Mesendoderm (in vitro differentiated cells): ENCODE measurements around the gene PINK1. TPM values are rescaled to one million over a fixed set of nuclear protein-coding genes. Genes with fewer than 3 reads are reported as not detected.

Experiments
- DNase-seq: peaks from one replicate; pipeline ENCODE4 v3.0.0; 2013
- H2AK5ac ChIP-seq: 2 replicates; pipeline ENCODE4 v1.6.1; 2013; ENCODE audit warnings: low read length, inconsistent platforms
- H2BK120ac ChIP-seq: 2 replicates; pipeline ENCODE4 v1.6.1; 2013; ENCODE audit warnings: low read depth, mild to moderate bottlenecking, low read length, moderate library complexity, mixed read lengths
- H2BK15ac ChIP-seq: replicated peaks from 2 replicates; pipeline ENCODE4 v1.6.1; 2013; ENCODE audit warnings: low read depth, mild to moderate bottlenecking, moderate library complexity
- H2BK5ac ChIP-seq: 2 replicates; pipeline ENCODE4 v1.6.1; 2013; ENCODE audit warnings: low read length, inconsistent platforms
- H3K18ac ChIP-seq: 2 replicates; pipeline ENCODE4 v1.6.1; 2013; ENCODE audit warnings: mild to moderate bottlenecking, low read length, mixed read lengths
- H3K23ac ChIP-seq: one replicate; pipeline ENCODE4 v1.6.1; 2013; ENCODE audit warnings: low read length
- H3K27ac ChIP-seq: 2 replicates; pipeline ENCODE4 v1.5.1; 2013; ENCODE audit warnings: low read depth, mild to moderate bottlenecking, inconsistent platforms, low read length, moderate library complexity
- H3K27me3 ChIP-seq: 2 replicates; pipeline ENCODE4 v1.6.1; 2013; ENCODE audit warnings: low read length, control low read depth, mild to moderate bottlenecking, inconsistent platforms; ENCODE audit not compliant: insufficient read depth, poor library complexity
- H3K36me3 ChIP-seq: 2 replicates; pipeline ENCODE4 v1.6.1; 2013; ENCODE audit warnings: low read length, inconsistent platforms; ENCODE audit not compliant: control insufficient read depth, insufficient read depth
- H3K4ac ChIP-seq: one replicate; pipeline ENCODE4 v1.6.1; 2013; ENCODE audit warnings: low read depth, mild to moderate bottlenecking, low read length, moderate library complexity
- H3K4me1 ChIP-seq: 2 replicates; pipeline ENCODE4 v1.6.1; 2013; ENCODE audit warnings: low read depth, low read length, inconsistent platforms; ENCODE audit not compliant: control insufficient read depth
- H3K4me2 ChIP-seq: 2 replicates; pipeline ENCODE4 v1.6.1; 2013; ENCODE audit warnings: low read length
- H3K4me3 ChIP-seq: 2 replicates; pipeline ENCODE4 v1.5.1; 2013; ENCODE audit warnings: mild to moderate bottlenecking, low read length
- H3K56ac ChIP-seq: one replicate; pipeline ENCODE4 v1.6.1; 2013; ENCODE audit warnings: low read length
- H3K79me1 ChIP-seq: 2 replicates; pipeline ENCODE4 v1.6.1; 2013; ENCODE audit warnings: low read length, inconsistent platforms
- H3K79me2 ChIP-seq: 2 replicates; pipeline ENCODE4 v1.6.1; 2013; ENCODE audit warnings: mild to moderate bottlenecking, low read length; ENCODE audit not compliant: control insufficient read depth, insufficient read depth
- H3K9ac ChIP-seq: 2 replicates; pipeline ENCODE4 v1.6.1; 2013; ENCODE audit warnings: low read length, inconsistent platforms
- H4K5ac ChIP-seq: one replicate; pipeline ENCODE4 v1.6.1; 2013; ENCODE audit warnings: low read length
- H4K8ac ChIP-seq: one replicate; pipeline ENCODE4 v1.6.1; 2013; ENCODE audit warnings: low read depth, mild to moderate bottlenecking, control low read depth, low read length, moderate library complexity
- WGBS: extraction: QIAGEN DNeasy Blood & Tissue Kit; methylation state at CpG from one replicate; pipeline ENCODE4 v1.1.7; 2013; ENCODE audit warnings: low lambda C conversion rate, missing lambda C conversion rate; ENCODE audit not compliant: insufficient coverage; ENCODE audit errors: extremely low coverage; 5-methylcytosine and 5-hydroxymethylcytosine counted together
- polyA plus RNA-seq, 2 experiments: library from polyadenylated mRNA; stranded (reverse); fragments of 200-250 nt; gene quantifications; one replicate each; pipeline ENCODE4 v1.2.3, GENCODE V29; 2013

PINK1 gene
- 51.6 TPM for polyA plus RNA-seq (2013, experiment 1 of 2)
- 51.8 TPM for polyA plus RNA-seq (2013, experiment 2 of 2)

GRCh38 chr1:20633190-20634064, at the start of gene PINK1:
Gene PINK1, plus strand, starts transcription at chr1:20633458. Its CDS starts 91 bp downstream, at chr1:20633549.
- H3K4me2 ChIP-seq = peak within 1 kb of the TSS; percentile 99
- peak within 1 kb of the TSS; percentile 87 for H3K9ac ChIP-seq
- WGBS = no CpG with 5 or more reads among the region's 93 CpGs
- H3K18ac ChIP-seq = peak within 1 kb of the TSS; percentile 86
- H3K4me1 ChIP-seq = peaks cover 2% of the 10 kb centered on the region
- H3K27ac ChIP-seq = peak within 1 kb of the TSS; percentile 95
- peak; percentile 94 for DNase-seq
- no peak within 1 kb of the TSS for H4K8ac ChIP-seq
- H3K27me3 ChIP-seq = no peaks in the 10 kb centered on the region
- no peaks in the 10 kb centered on the region for H3K36me3 ChIP-seq
- no peak within 1 kb of the TSS for H4K5ac ChIP-seq
- no peaks in the 10 kb centered on the region for H3K79me2 ChIP-seq
- peak within 1 kb of the TSS; percentile 92 for H3K4ac ChIP-seq
- H2BK5ac ChIP-seq = peak within 1 kb of the TSS; percentile 76
- H2BK15ac ChIP-seq = no peak within 1 kb of the TSS
- peak within 1 kb of the TSS; percentile 93 for H3K56ac ChIP-seq
- H3K79me1 ChIP-seq = no peaks in the 10 kb centered on the region
- H3K4me3 ChIP-seq = peak within 1 kb of the TSS; percentile 77
- no peak within 1 kb of the TSS for H3K23ac ChIP-seq
- H2BK120ac ChIP-seq = no peak within 1 kb of the TSS
- no peak within 1 kb of the TSS for H2AK5ac ChIP-seq

GRCh38 chr1:20584890-20585289, 48.4 kb upstream of the PINK1 start:
- Histone ChIP-seq H3K27ac (no peak overlapping the region), H3K23ac (no peak overlapping the region), H3K4me2 (no peak overlapping the region), H3K4me1 (peaks cover 8% of the 10 kb centered on the region), H3K56ac (no peak overlapping the region), H3K79me2 (no peaks in the 10 kb centered on the region), H3K18ac (no peak overlapping the region), H3K27me3 (no peaks in the 10 kb centered on the region), H2BK120ac (no peak overlapping the region), H3K4me3 (no peak overlapping the region), H4K5ac (no peak overlapping the region), H2BK15ac (no peak overlapping the region), H4K8ac (no peak overlapping the region), H3K79me1 (no peaks in the 10 kb centered on the region), H3K9ac (no peak overlapping the region), H3K4ac (no peak overlapping the region), H2AK5ac (no peak overlapping the region), H2BK5ac (no peak overlapping the region), H3K36me3 (no peaks in the 10 kb centered on the region)
- WGBS = no CpG with 5 or more reads among the region's 2 CpGs
- peak; percentile 70 for DNase-seq

GRCh38 chr1:20586953-20587660, 46.2 kb upstream of the PINK1 start:
- Histone ChIP-seq H3K4me3 (no peak overlapping the region), H2BK15ac (no peak overlapping the region)
- WGBS = no CpG with 5 or more reads among the region's 10 CpGs

GRCh38 chr1:20587661-20588053, 45.6 kb upstream of the PINK1 start:
- no peak for DNase-seq
- Histone ChIP-seq H3K9ac (no peak overlapping the region), H3K79me2 (no peaks in the 10 kb centered on the region), H2BK5ac (no peak overlapping the region), H3K27me3 (no peaks in the 10 kb centered on the region), H3K18ac (no peak overlapping the region), H2BK120ac (no peak overlapping the region), H3K4me2 (no peak overlapping the region), H4K8ac (no peak overlapping the region), H3K27ac (no peak overlapping the region), H2AK5ac (no peak overlapping the region), H3K36me3 (no peaks in the 10 kb centered on the region), H2BK15ac (no peak overlapping the region), H3K4me1 (peaks cover 17% of the 10 kb centered on the region), H4K5ac (no peak overlapping the region), H3K79me1 (no peaks in the 10 kb centered on the region), H3K4me3 (no peak overlapping the region), H3K56ac (no peak overlapping the region), H3K23ac (no peak overlapping the region), H3K4ac (no peak overlapping the region)
- WGBS = no CpG with 5 or more reads among the region's 2 CpGs

More at GRCh38 chr1:20586953-20587660, 46.2 kb upstream of the PINK1 start:
- Histone ChIP-seq H2AK5ac (no peak overlapping the region), H3K4ac (no peak overlapping the region), H4K8ac (no peak overlapping the region), H2BK5ac (no peak overlapping the region), H3K18ac (no peak overlapping the region), H2BK120ac (no peak overlapping the region), H3K27ac (no peak overlapping the region), H3K79me1 (no peaks in the 10 kb centered on the region), H3K9ac (no peak overlapping the region), H4K5ac (no peak overlapping the region), H3K4me1 (peaks cover 17% of the 10 kb centered on the region), H3K27me3 (no peaks in the 10 kb centered on the region), H3K79me2 (no peaks in the 10 kb centered on the region), H3K36me3 (no peaks in the 10 kb centered on the region), H3K56ac (no peak overlapping the region), H3K4me2 (no peak overlapping the region), H3K23ac (no peak overlapping the region)
- no peak for DNase-seq

- no peak within 1 kb of the TSS for H4K8ac ChIP-seq
- H3K79me1 ChIP-seq = no peaks in the 10 kb centered on the region
- peak within 1 kb of the TSS; percentile 82 for H3K56ac ChIP-seq
- no peaks in the 10 kb centered on the region for H3K36me3 ChIP-seq
- H3K27me3 ChIP-seq = no peaks in the 10 kb centered on the region
- H3K23ac ChIP-seq = no peak within 1 kb of the TSS
- H3K4ac ChIP-seq = no peak within 1 kb of the TSS
- peak within 1 kb of the TSS; percentile 8 for H2BK120ac ChIP-seq
- no CpG with 5 or more reads among the region's 11 CpGs for WGBS
- H3K4me2 ChIP-seq = peak within 1 kb of the TSS; percentile 37
- peak; percentile 42 for DNase-seq
- peaks cover 17% of the 10 kb centered on the region for H3K4me1 ChIP-seq
- H3K18ac ChIP-seq = peak within 1 kb of the TSS; percentile 11
- H3K4me3 ChIP-seq = no peak within 1 kb of the TSS
- no peak within 1 kb of the TSS for H4K5ac ChIP-seq
- no peak within 1 kb of the TSS for H2BK15ac ChIP-seq
- peak within 1 kb of the TSS; percentile 81 for H2BK5ac ChIP-seq
- H3K9ac ChIP-seq = peak within 1 kb of the TSS; percentile 54
- H2AK5ac ChIP-seq = peak within 1 kb of the TSS; percentile 41
- no peaks in the 10 kb centered on the region for H3K79me2 ChIP-seq
- H3K27ac ChIP-seq = peak within 1 kb of the TSS; percentile 13
Measured at GRCh38 chr1:20588634-20589225, 44.5 kb upstream of the PINK1 start, which contains the start of gene CDA. Gene CDA, plus strand, starts transcription at chr1:20589097. Its CDS starts 33 bp downstream, at chr1:20589130.
